H1 (cell line): ENCODE results near the gene FAIM2. TPM values are rescaled to one million over a fixed set of nuclear protein-coding genes. Genes with fewer than 3 reads are reported as not detected.

Experiments
- BRCA1 ChIP-seq: IDR thresholded peaks from 2 replicates; pipeline ENCODE4 v1.6.1; 2012; ENCODE audit warnings: low read depth, low read length, improper control_type of control experiment
- TCF12 ChIP-seq: IDR thresholded peaks from 2 replicates; pipeline ENCODE4 v1.6.1; 2011; ENCODE audit warnings: low read depth, mild to moderate bottlenecking, low read length
- polyA plus RNA-seq, 7 experiments: library from polyadenylated mRNA; depleted of rRNA in 3 of 7; stranded (reverse) in 5 of 7; unstranded in 2 of 7; fragments of >200 nt in 5 of 7; fragments of 200-250 nt in 2 of 7; gene quantifications; 1 replicate in 5 of 7; 2 replicates in 1 of 7; 4 replicates in 1 of 7; pipeline versions ENCODE4 v1.2.1 to v1.2.3, GENCODE V29; 2011 to 2013; ENCODE audit warnings: missing spikeins in 2 of 7, mixed read lengths in 2 of 7
- total RNA-seq: library from RNA; stranded (reverse); fragmentation: NEBNext Ultra II Directional; extraction: Animal tissue kit (Norgen Biotek cat#: 25700); gene quantifications from 2 replicates; pipeline ENCODE4 v1.2.1, GENCODE V29; 2021
- TF ChIP-seq, protein P1 (sequence below): fragments of 300-600 bp; sonication (generic); IDR thresholded peaks from 2 replicates; pipeline ENCODE4 v1.7.1; 2012; ENCODE audit warnings: low read length, moderate library complexity, mild to moderate bottlenecking, inconsistent platforms; ENCODE audit not compliant: insufficient replicate concordance
- TF ChIP-seq, protein P2 (sequence below): IDR thresholded peaks from 2 replicates; pipeline ENCODE4 v1.6.1; 2012; ENCODE audit warnings: inconsistent platforms

The FAIM2 gene
- total and polyA plus RNA-seq, 2 of the 8 experiments (the other 6 are each of a cell fraction or from before 2014, with no cell fraction given) = 0.89 to 1.3 TPM

GRCh38 chr12:49941556-49942511, 38.1 kb upstream of the FAIM2 start (continued):
- TF ChIP-seq, protein P1, sequence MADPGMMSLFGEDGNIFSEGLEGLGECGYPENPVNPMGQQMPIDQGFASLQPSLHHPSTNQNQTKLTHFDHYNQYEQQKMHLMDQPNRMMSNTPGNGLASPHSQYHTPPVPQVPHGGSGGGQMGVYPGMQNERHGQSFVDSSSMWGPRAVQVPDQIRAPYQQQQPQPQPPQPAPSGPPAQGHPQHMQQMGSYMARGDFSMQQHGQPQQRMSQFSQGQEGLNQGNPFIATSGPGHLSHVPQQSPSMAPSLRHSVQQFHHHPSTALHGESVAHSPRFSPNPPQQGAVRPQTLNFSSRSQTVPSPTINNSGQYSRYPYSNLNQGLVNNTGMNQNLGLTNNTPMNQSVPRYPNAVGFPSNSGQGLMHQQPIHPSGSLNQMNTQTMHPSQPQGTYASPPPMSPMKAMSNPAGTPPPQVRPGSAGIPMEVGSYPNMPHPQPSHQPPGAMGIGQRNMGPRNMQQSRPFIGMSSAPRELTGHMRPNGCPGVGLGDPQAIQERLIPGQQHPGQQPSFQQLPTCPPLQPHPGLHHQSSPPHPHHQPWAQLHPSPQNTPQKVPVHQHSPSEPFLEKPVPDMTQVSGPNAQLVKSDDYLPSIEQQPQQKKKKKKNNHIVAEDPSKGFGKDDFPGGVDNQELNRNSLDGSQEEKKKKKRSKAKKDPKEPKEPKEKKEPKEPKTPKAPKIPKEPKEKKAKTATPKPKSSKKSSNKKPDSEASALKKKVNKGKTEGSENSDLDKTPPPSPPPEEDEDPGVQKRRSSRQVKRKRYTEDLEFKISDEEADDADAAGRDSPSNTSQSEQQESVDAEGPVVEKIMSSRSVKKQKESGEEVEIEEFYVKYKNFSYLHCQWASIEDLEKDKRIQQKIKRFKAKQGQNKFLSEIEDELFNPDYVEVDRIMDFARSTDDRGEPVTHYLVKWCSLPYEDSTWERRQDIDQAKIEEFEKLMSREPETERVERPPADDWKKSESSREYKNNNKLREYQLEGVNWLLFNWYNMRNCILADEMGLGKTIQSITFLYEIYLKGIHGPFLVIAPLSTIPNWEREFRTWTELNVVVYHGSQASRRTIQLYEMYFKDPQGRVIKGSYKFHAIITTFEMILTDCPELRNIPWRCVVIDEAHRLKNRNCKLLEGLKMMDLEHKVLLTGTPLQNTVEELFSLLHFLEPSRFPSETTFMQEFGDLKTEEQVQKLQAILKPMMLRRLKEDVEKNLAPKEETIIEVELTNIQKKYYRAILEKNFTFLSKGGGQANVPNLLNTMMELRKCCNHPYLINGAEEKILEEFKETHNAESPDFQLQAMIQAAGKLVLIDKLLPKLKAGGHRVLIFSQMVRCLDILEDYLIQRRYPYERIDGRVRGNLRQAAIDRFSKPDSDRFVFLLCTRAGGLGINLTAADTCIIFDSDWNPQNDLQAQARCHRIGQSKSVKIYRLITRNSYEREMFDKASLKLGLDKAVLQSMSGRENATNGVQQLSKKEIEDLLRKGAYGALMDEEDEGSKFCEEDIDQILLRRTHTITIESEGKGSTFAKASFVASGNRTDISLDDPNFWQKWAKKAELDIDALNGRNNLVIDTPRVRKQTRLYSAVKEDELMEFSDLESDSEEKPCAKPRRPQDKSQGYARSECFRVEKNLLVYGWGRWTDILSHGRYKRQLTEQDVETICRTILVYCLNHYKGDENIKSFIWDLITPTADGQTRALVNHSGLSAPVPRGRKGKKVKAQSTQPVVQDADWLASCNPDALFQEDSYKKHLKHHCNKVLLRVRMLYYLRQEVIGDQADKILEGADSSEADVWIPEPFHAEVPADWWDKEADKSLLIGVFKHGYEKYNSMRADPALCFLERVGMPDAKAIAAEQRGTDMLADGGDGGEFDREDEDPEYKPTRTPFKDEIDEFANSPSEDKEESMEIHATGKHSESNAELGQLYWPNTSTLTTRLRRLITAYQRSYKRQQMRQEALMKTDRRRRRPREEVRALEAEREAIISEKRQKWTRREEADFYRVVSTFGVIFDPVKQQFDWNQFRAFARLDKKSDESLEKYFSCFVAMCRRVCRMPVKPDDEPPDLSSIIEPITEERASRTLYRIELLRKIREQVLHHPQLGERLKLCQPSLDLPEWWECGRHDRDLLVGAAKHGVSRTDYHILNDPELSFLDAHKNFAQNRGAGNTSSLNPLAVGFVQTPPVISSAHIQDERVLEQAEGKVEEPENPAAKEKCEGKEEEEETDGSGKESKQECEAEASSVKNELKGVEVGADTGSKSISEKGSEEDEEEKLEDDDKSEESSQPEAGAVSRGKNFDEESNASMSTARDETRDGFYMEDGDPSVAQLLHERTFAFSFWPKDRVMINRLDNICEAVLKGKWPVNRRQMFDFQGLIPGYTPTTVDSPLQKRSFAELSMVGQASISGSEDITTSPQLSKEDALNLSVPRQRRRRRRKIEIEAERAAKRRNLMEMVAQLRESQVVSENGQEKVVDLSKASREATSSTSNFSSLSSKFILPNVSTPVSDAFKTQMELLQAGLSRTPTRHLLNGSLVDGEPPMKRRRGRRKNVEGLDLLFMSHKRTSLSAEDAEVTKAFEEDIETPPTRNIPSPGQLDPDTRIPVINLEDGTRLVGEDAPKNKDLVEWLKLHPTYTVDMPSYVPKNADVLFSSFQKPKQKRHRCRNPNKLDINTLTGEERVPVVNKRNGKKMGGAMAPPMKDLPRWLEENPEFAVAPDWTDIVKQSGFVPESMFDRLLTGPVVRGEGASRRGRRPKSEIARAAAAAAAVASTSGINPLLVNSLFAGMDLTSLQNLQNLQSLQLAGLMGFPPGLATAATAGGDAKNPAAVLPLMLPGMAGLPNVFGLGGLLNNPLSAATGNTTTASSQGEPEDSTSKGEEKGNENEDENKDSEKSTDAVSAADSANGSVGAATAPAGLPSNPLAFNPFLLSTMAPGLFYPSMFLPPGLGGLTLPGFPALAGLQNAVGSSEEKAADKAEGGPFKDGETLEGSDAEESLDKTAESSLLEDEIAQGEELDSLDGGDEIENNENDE = no peak
- TF ChIP-seq, protein P2, sequence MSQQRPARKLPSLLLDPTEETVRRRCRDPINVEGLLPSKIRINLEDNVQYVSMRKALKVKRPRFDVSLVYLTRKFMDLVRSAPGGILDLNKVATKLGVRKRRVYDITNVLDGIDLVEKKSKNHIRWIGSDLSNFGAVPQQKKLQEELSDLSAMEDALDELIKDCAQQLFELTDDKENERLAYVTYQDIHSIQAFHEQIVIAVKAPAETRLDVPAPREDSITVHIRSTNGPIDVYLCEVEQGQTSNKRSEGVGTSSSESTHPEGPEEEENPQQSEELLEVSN = no peak
- TF ChIP-seq TCF12 = no peak
- TF ChIP-seq BRCA1 = no peak
